MM.1S (cell line): ENCODE measurements around the gene DCDC1.

Experiments used
- CTCF ChIP-seq: fragments of 300-600 bp; sonication (generic); IDR thresholded peaks from 2 replicates; pipeline ENCODE4 v1.5.1; 2016; ENCODE audit warnings: antibody characterized with exemption, low read length, mixed read lengths
- EZH2 ChIP-seq: fragments of 300-600 bp; sonication (generic); optimal IDR thresholded peaks from 2 replicates; pipeline ENCODE3; 2017; ENCODE audit warnings: low read depth, mild to moderate bottlenecking, antibody characterized with exemption, low read length, mixed read lengths
- EZH2phosphoT487 ChIP-seq: fragments of 300-600 bp; sonication (generic); IDR thresholded peaks from 2 replicates; pipeline ENCODE4 v1.6.1; 2018; ENCODE audit warnings: antibody characterized with exemption, low read length

DNA sequence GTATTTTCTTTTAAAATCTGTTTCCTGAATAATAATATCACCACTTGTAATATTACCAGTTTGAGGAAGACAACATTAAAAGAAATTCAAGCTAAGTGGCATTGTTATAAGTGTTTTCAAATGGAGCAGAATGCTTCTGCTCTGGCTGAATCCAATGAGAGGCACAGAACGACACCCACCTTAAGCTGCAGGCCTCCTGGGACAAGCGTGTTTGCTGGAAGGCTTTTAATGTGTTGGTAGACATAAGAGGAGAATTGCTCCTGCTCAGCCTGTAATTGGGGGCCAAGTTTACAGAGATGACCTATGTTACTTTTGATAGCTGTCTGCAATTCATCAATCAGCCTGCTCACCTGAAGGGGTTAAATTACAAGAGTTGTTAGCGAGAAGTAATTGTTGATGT is 242.2 kb downstream of the DCDC1 start:
- no peak for TF ChIP-seq CTCF
- no peak for TF ChIP-seq EZH2
- no peak for TF ChIP-seq EZH2phosphoT487
